22Rv1 (cell line): Measurements from ENCODE around the gene FSD2.

ENCODE experiments used
- H3K27ac ChIP-seq: fragments of 450-650 bp; 2 replicates; pipeline ENCODE4 v1.5.1; 2017
- ZFX ChIP-seq: fragments of 450-650 bp; IDR thresholded peaks from 2 replicates; pipeline ENCODE4 v1.6.1; 2017; ENCODE audit warnings: antibody characterized with exemption, borderline replicate concordance
- TF ChIP-seq, protein P1 (sequence below): fragments of 450-650 bp; IDR thresholded peaks from 2 replicates; pipeline ENCODE4 v1.5.1; 2017; ENCODE audit warnings: mild to moderate bottlenecking

The FSD2 gene

DNA sequence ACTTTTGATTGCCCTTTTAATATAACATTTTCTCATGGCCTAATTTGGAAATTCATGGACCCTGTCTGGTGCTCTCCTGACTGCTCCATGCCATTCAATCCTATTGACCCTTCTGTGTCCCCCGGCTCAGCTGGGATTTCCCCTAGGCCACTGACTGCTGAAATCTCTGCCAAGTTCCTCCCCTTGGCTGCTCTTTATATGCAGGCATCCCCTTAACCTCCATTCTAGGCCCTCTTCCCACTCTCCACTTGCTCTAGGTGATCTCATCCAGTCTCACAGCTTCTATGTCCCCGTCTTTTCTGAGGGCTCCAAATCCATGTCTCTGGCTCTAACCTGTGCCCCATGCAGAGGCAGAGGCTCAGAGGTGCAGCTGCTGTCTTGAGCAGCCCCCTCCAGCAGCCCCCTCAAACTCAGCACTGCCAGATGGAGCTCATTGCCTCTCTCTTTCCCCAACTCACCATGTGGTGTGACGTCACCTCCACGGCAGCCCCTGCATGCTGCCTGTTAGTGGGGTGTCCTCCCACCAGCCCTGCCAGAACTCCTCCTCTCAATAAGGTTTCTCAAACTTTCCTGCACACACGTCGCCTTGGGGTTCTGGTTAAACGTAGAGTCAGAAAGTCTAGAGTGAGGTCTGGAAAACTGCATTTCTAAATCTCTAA is 6.6 kb downstream of the FSD2 start:
- TF ChIP-seq, protein P1, sequence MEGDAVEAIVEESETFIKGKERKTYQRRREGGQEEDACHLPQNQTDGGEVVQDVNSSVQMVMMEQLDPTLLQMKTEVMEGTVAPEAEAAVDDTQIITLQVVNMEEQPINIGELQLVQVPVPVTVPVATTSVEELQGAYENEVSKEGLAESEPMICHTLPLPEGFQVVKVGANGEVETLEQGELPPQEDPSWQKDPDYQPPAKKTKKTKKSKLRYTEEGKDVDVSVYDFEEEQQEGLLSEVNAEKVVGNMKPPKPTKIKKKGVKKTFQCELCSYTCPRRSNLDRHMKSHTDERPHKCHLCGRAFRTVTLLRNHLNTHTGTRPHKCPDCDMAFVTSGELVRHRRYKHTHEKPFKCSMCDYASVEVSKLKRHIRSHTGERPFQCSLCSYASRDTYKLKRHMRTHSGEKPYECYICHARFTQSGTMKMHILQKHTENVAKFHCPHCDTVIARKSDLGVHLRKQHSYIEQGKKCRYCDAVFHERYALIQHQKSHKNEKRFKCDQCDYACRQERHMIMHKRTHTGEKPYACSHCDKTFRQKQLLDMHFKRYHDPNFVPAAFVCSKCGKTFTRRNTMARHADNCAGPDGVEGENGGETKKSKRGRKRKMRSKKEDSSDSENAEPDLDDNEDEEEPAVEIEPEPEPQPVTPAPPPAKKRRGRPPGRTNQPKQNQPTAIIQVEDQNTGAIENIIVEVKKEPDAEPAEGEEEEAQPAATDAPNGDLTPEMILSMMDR: no peak
- TF ChIP-seq ZFX: no peak
- H3K27ac ChIP-seq: no peak overlapping the region

DNA sequence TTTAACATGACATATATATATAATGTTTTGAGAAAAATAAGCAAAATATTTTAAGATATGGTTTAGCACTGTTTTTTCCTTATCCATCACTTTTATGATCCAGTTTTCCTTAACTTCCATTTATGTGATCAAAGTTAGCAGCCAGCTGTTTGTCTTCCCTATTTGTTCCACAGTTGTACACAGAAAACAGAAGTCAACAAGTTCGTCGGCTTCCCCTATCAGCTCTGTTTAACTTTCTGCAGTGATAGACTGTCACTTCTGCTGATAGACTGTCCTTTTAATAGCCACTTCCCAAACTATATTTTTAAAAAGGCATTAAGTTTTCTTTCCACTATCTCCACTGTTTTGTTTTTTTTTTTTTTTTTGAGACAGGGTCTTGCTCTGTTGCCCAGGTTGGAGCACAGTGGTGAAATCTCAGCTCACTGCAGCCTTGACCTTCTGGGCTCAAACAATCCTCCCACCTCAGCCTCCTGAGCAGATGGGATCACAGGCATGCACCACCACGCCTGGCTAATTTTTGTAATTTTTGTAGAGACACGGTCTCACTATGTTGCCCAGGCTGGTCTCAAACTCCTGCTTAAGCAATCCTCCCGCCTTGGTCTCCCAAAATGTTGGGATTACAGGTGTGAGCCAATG is 7.2 kb downstream of the FSD2 start:
- no peak overlapping the region for H3K27ac ChIP-seq
- no peak for TF ChIP-seq ZFX
- TF ChIP-seq, protein P1: no peak

GRCh38 chr15:82798104-82798503 is 7.8 kb downstream of the FSD2 start:
- no peak overlapping the region for H3K27ac ChIP-seq
- no peak for TF ChIP-seq ZFX
- TF ChIP-seq, protein P1: no peak

GRCh38 chr15:82793737-82794136 is 12.1 kb downstream of the FSD2 start:
- H3K27ac ChIP-seq: no peak overlapping the region
- no peak for TF ChIP-seq ZFX
- TF ChIP-seq, protein P1: no peak

- TF ChIP-seq, protein P1: no peak
- no peak for TF ChIP-seq ZFX
- H3K27ac ChIP-seq: no peak overlapping the region
Measured at GRCh38 chr15:82792068-82792467, 13.8 kb downstream of the FSD2 start.

DNA sequence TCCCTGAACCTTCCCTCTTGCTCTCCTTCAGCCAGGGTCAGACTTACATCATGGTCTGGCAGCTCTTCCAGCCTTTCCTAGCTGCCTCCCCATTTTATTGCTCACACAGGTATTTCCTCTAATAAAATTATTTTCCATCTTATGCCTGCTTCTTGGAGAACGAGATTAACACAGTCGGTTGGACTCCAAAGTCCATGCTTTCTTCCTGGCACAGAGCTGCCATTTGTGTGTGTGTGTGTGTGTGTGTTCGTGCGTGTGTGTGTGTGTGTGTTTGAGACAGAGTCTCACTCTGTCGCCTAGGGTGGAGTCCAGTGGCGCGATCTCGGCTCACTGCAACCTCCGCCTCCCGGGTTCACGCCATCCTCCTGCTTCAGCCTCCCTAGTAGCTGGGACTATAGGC is 15.5 kb downstream of the FSD2 start:
- H3K27ac ChIP-seq: no peak overlapping the region
- no peak for TF ChIP-seq ZFX
- TF ChIP-seq, protein P1: no peak

GRCh38 chr15:82789491-82789890 is 16.4 kb downstream of the FSD2 start:
- TF ChIP-seq, protein P1: no peak
- no peak for TF ChIP-seq ZFX
- H3K27ac ChIP-seq: no peak overlapping the region
